ENCODE measurements around the gene LRBA.

LRBA gene

GRCh38 chr4:150464523-150464922 is 550.6 kb downstream of the LRBA start:
- no peak for DNase-seq

GRCh38 chr4:150462743-150463142 is 552.3 kb downstream of the LRBA start:
- no peak for DNase-seq

GRCh38 chr4:150461957-150462356 is 553.1 kb downstream of the LRBA start:
- DNase-seq, result no peak

- no peak for DNase-seq
Observed at GRCh38 chr4:150457802-150458201, 557.3 kb downstream of the LRBA start.

GRCh38 chr4:150451883-150452282 is 563.2 kb downstream of the LRBA start:
- DNase-seq, result no peak

GRCh38 chr4:150447356-150447755 is 567.7 kb downstream of the LRBA start:
- DNase-seq, result no peak

- no peak for DNase-seq
Observed at GRCh38 chr4:150439451-150439933, 575.6 kb downstream of the LRBA start.

GRCh38 chr4:150436598-150437370 is 578.3 kb downstream of the LRBA start:
- no peak for DNase-seq

- no peak for DNase-seq
Observed at GRCh38 chr4:150431221-150431620, 583.9 kb downstream of the LRBA start.

- DNase-seq, result no peak
Observed at GRCh38 chr4:150425161-150425560, 589.9 kb downstream of the LRBA start.

GRCh38 chr4:150423503-150423902 is 591.6 kb downstream of the LRBA start:
- DNase-seq, result no peak

GRCh38 chr4:150423074-150423473 is 592.0 kb downstream of the LRBA start:
- DNase-seq, result no peak

- DNase-seq, result no peak
Observed at GRCh38 chr4:150421612-150422011, 593.5 kb downstream of the LRBA start.

GRCh38 chr4:150419939-150420338 is 595.1 kb downstream of the LRBA start:
- DNase-seq, result no peak

GRCh38 chr4:150418757-150419410 is 596.2 kb downstream of the LRBA start:
- no peak for DNase-seq

GRCh38 chr4:150415213-150415612 is 599.9 kb downstream of the LRBA start:
- DNase-seq, result no peak

- no peak for DNase-seq
Observed at GRCh38 chr4:150411520-150411919, 603.6 kb downstream of the LRBA start.

- peak; percentile 53 for DNase-seq
Observed at GRCh38 chr4:150402871-150403272, 612.2 kb downstream of the LRBA start.

GRCh38 chr4:150401083-150401687 is 613.9 kb downstream of the LRBA start:
- no peak for DNase-seq

- no peak for DNase-seq
Observed at GRCh38 chr4:150395872-150396271, 619.2 kb downstream of the LRBA start.

GRCh38 chr4:150394046-150394445 is 621.0 kb downstream of the LRBA start:
- no peak for DNase-seq

GRCh38 chr4:150391052-150391451 is 624.0 kb downstream of the LRBA start:
- no peak for DNase-seq

- DNase-seq, result no peak
Observed at GRCh38 chr4:150390531-150390910, 624.6 kb downstream of the LRBA start.

GRCh38 chr4:150389896-150390530 is 625.1 kb downstream of the LRBA start:
- DNase-seq, result peak; percentile 17
